SK-N-SH treated with all-trans-retinoic acid at 6 μM for 48 hours (cell line): ENCODE results near the gene ZNRF4.

Experiments
- ATAC-seq: fragments of 200-7000 bp; cut with Tn5 transposase; 3 replicates; pipeline ENCODE4 v1.9.1; 2020; ENCODE audit warnings: mild to moderate bottlenecking, moderate library complexity
- ARNTL ChIP-seq: fragments of 450-650 bp; formaldehyde crosslinking; IDR thresholded peaks from 2 replicates; pipeline ENCODE4 v1.5.0; 2020; ENCODE audit warnings: low read depth, mild to moderate bottlenecking, moderate library complexity, borderline replicate concordance
- CSDC2 ChIP-seq: fragments of 250-450 bp; sonication (Bioruptor Pico); IDR thresholded peaks from 2 replicates; pipeline ENCODE4 v1.5.0; 2020; ENCODE audit warnings: mild to moderate bottlenecking, moderate library complexity
- GLIS3 ChIP-seq: fragments of 250-450 bp; sonication (Bioruptor Pico); IDR thresholded peaks from 2 replicates; pipeline ENCODE4 v1.5.0; 2020; ENCODE audit warnings: mild to moderate bottlenecking, moderate library complexity
- ISL1 ChIP-seq: fragments of 250-450 bp; sonication (Bioruptor Pico); IDR thresholded peaks from 2 replicates; pipeline ENCODE4 v2.1.2; 2022; ENCODE audit warnings: mild to moderate bottlenecking, moderate library complexity
- POU6F1 ChIP-seq: fragments of 250-450 bp; sonication (Bioruptor Pico); IDR thresholded peaks from 2 replicates; pipeline ENCODE4 v1.8.0; 2021; ENCODE audit warnings: low read depth, mild to moderate bottlenecking, moderate library complexity, borderline replicate concordance
- PPARA ChIP-seq: fragments of 250-450 bp; sonication (Bioruptor Pico); IDR thresholded peaks from 2 replicates; pipeline ENCODE4 v1.5.0; 2020; ENCODE audit warnings: mild to moderate bottlenecking, borderline replicate concordance
- RARB ChIP-seq: fragments of 250-450 bp; sonication (Bioruptor Pico); IDR thresholded peaks from 2 replicates; pipeline ENCODE4 v1.8.0; 2021; ENCODE audit warnings: mild to moderate bottlenecking, moderate library complexity
- SNAI2 ChIP-seq: fragments of 250-450 bp; sonication (Bioruptor Pico); IDR thresholded peaks from 2 replicates; pipeline ENCODE4 v1.5.0; 2020; ENCODE audit warnings: mild to moderate bottlenecking, moderate library complexity
- TOX ChIP-seq: fragments of 250-450 bp; sonication (Bioruptor Pico); IDR thresholded peaks from 2 replicates; pipeline ENCODE4 v1.8.0; 2021; ENCODE audit warnings: mild to moderate bottlenecking, moderate library complexity, borderline replicate concordance
- ZFP30 ChIP-seq: fragments of 450-650 bp; formaldehyde crosslinking; IDR thresholded peaks from 2 replicates; pipeline ENCODE4 v1.5.0; 2022; ENCODE audit warnings: mild to moderate bottlenecking, moderate library complexity
- ZNF70 ChIP-seq: fragments of 450-650 bp; formaldehyde crosslinking; IDR thresholded peaks from 2 replicates; pipeline ENCODE4 v1.5.0; 2020; ENCODE audit warnings: mild to moderate bottlenecking, moderate library complexity
- ZNF8 ChIP-seq: fragments of 450-650 bp; formaldehyde crosslinking; IDR thresholded peaks from 2 replicates; pipeline ENCODE4 v1.5.0; 2020; ENCODE audit warnings: mild to moderate bottlenecking, moderate library complexity
- TF ChIP-seq, protein P1 (sequence below): fragments of 250-450 bp; sonication (Bioruptor Pico); IDR thresholded peaks from 2 replicates; pipeline ENCODE4 v1.8.0; 2020; ENCODE audit warnings: mild to moderate bottlenecking, moderate library complexity, borderline replicate concordance
- TF ChIP-seq, protein P2 (sequence below): fragments of 250-450 bp; sonication (Bioruptor Pico); IDR thresholded peaks from 2 replicates; pipeline ENCODE4 v1.5.0; 2020; ENCODE audit warnings: mild to moderate bottlenecking, moderate library complexity
- TF ChIP-seq, protein P3 (sequence below): fragments of 250-450 bp; sonication (Bioruptor Pico); IDR thresholded peaks from 2 replicates; pipeline ENCODE4 v1.5.1; 2020; ENCODE audit warnings: low read depth, mild to moderate bottlenecking, moderate library complexity

The ZNRF4 gene

GRCh38 chr19:5492281-5492634 is 37.0 kb downstream of the ZNRF4 start:
- TF ChIP-seq ZNF70 (CRISPR knock-in tag), result no peak
- TF ChIP-seq, all 23 proteins: peak for 0
- no peak for ATAC-seq

DNA sequence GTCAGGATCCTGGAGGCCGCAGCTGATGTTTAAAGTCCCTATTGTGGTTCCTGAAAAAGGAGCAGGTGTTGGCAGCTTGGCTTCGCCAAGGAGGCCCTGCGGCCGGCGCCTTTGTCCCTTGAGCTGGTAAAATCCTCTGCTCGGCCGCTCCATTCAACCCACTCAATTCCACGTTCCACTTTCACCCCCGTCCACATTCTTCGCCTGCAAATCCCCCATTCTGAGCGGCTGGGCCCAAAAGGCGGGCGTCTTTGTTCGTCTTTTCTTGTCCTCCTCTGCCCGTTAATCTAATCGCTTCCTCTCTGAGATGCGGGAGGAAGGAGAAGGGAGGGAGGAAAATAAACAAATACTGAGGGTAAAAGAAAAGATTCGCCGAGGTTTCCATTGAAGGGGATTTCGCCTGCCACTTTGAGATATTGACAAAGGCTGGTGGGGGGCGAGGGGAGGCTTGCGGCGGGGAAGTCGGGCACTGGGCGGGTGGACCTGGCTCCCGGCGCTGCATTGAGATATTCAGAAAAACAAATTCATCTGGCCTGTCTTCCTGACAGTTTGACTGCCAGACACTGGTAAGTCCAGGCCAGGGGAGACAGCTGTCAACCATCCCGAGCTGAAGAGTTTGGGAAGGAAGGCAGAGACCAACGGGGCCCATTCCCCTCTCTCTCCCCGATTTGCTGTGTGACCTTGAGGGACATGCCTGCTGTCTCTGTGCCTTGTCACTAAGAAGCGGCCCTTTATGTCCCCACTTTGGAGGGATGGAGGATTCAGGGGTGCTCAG is 37.6 kb downstream of the ZNRF4 start:
- no peak for TF ChIP-seq ZNF8 (CRISPR knock-in tag)
- TF ChIP-seq, protein P1, sequence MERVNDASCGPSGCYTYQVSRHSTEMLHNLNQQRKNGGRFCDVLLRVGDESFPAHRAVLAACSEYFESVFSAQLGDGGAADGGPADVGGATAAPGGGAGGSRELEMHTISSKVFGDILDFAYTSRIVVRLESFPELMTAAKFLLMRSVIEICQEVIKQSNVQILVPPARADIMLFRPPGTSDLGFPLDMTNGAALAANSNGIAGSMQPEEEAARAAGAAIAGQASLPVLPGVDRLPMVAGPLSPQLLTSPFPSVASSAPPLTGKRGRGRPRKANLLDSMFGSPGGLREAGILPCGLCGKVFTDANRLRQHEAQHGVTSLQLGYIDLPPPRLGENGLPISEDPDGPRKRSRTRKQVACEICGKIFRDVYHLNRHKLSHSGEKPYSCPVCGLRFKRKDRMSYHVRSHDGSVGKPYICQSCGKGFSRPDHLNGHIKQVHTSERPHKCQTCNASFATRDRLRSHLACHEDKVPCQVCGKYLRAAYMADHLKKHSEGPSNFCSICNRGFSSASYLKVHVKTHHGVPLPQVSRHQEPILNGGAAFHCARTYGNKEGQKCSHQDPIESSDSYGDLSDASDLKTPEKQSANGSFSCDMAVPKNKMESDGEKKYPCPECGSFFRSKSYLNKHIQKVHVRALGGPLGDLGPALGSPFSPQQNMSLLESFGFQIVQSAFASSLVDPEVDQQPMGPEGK (CRISPR knock-in tag), result no peak
- no peak for TF ChIP-seq RARB
- ATAC-seq, result no peak

DNA sequence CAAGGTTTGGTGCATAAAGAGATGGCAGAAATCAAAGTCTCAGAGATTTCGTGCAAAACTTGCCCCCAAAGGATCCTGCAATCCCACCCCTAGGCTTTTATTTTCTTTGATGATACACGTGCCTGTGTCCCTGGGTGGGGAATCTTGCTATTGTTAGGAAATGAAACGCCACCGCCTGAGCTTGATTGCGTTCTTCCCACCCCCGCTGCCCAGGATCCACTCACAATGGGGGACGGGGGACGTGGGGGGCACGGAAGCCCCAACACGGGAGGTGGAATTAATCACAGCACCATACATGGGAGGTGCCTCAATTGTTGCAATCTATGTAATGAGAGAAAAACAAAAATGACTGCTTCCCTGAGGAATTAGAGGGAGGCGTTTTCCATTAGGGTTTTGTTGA is 39.6 kb downstream of the ZNRF4 start:
- no peak for ATAC-seq
- TF ChIP-seq ISL1 (no peak), TOX (no peak)
- TF ChIP-seq, all 23 proteins: peak for 0

GRCh38 chr19:5495792-5496191 is 40.6 kb downstream of the ZNRF4 start:
- no peak for ATAC-seq
- TF ChIP-seq ZNF8 (CRISPR knock-in tag), result no peak
- TF ChIP-seq GLIS3, result no peak
- TF ChIP-seq ZNF70 (CRISPR knock-in tag), result no peak

DNA sequence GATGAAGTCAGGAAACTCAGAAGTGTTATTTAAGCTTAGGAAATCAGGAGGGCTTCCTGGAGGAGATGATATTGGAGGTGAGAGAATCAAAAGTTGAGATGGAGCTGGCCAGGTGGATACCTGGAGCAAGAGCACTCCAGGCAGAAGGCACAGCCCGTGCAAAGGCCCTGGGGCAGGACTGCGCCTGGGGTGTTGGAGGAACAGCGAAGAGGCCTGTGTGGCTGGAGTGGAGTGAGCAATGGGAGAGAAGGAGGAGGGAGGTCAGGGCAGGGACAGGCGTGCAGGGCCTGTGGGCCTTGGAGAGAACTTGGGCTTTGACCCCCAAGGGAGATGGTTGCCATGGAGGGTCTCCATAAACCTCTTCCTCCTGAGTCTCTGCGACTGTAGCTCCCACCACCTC is 42.1 kb downstream of the ZNRF4 start:
- ATAC-seq, result no peak
- TF ChIP-seq ARNTL (CRISPR knock-in tag) (no peak), ZNF8 (CRISPR knock-in tag) (no peak), ZNF70 (CRISPR knock-in tag) (no peak), GLIS3 (no peak), ZFP30 (CRISPR knock-in tag) (no peak), CSDC2 (CRISPR knock-in tag) (no peak), SNAI2 (CRISPR knock-in tag) (no peak)
- TF ChIP-seq, protein P1 (CRISPR knock-in tag), result no peak
- TF ChIP-seq, protein P2, sequence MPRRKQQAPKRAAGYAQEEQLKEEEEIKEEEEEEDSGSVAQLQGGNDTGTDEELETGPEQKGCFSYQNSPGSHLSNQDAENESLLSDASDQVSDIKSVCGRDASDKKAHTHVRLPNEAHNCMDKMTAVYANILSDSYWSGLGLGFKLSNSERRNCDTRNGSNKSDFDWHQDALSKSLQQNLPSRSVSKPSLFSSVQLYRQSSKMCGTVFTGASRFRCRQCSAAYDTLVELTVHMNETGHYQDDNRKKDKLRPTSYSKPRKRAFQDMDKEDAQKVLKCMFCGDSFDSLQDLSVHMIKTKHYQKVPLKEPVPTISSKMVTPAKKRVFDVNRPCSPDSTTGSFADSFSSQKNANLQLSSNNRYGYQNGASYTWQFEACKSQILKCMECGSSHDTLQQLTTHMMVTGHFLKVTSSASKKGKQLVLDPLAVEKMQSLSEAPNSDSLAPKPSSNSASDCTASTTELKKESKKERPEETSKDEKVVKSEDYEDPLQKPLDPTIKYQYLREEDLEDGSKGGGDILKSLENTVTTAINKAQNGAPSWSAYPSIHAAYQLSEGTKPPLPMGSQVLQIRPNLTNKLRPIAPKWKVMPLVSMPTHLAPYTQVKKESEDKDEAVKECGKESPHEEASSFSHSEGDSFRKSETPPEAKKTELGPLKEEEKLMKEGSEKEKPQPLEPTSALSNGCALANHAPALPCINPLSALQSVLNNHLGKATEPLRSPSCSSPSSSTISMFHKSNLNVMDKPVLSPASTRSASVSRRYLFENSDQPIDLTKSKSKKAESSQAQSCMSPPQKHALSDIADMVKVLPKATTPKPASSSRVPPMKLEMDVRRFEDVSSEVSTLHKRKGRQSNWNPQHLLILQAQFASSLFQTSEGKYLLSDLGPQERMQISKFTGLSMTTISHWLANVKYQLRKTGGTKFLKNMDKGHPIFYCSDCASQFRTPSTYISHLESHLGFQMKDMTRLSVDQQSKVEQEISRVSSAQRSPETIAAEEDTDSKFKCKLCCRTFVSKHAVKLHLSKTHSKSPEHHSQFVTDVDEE (CRISPR knock-in tag), result no peak
- TF ChIP-seq, protein P3, sequence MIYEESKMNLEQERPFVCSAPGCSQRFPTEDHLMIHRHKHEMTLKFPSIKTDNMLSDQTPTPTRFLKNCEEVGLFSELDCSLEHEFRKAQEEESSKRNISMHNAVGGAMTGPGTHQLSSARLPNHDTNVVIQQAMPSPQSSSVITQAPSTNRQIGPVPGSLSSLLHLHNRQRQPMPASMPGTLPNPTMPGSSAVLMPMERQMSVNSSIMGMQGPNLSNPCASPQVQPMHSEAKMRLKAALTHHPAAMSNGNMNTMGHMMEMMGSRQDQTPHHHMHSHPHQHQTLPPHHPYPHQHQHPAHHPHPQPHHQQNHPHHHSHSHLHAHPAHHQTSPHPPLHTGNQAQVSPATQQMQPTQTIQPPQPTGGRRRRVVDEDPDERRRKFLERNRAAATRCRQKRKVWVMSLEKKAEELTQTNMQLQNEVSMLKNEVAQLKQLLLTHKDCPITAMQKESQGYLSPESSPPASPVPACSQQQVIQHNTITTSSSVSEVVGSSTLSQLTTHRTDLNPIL (CRISPR knock-in tag), result no peak

DNA sequence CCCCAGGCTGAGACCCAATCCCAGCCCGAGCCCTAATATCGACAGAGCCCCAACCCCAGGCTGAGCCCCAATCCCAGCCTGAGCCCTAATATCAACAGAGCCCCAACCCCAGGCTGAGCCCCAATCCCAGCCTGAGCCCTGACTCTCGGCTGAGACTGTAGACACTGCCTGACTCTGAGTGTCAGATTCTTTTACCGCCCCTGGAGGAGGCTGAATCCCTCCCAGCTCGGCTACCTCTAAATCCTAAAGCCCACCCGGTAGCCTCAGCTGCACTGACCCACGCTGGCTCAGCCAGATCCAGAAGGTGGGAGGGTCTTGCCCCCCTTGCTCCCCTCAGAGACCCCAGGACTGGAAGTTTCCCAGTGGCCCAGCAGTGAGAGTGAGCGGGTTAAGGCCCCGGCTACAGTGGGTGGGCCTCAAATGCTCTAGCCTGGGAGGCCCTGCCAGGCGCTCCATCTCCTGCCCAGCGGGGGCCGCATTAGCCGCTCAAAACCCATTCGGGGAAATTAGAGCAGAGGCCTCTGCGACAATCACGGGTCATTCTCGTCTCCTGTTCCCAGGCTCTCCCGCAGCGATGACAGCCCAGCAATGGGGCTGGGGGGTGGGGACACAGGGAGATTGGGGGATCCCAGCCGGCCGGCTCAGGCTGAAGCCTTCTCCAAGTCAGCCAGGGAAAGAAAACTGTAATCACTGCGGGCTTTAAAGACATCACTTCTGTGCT is 43.8 kb downstream of the ZNRF4 start:
- TF ChIP-seq TOX (no peak), POU6F1 (CRISPR knock-in tag) (no peak), PPARA (CRISPR knock-in tag) (no peak), ZFP30 (CRISPR knock-in tag) (no peak)
- TF ChIP-seq, protein P1 (CRISPR knock-in tag), result no peak
- TF ChIP-seq, protein P2 (CRISPR knock-in tag), result no peak
- no peak for ATAC-seq
